IPS DF 6.9 (cell line): ENCODE data around the gene TIPIN.
A peak's percentile ranks its signal among the peaks of the same experiment; 100 is the strongest.
"Not testable (repeated sequence)": the region's sequence is repeated elsewhere in the genome, so short reads cannot be mapped to it uniquely, and the experiment has no call there.

ENCODE experiments used
- DNase-seq: peaks from one replicate; pipeline ENCODE4 v3.0.0-alpha.2; 2013; ENCODE audit warnings: low read depth, low spot score
- H3K27ac ChIP-seq: one replicate; pipeline ENCODE4 v1.5.1; 2013; ENCODE audit warnings: low read length, control low read depth
- H3K27me3 ChIP-seq: 2 replicates; pipeline ENCODE4 v1.6.1; 2013; ENCODE audit warnings: mild to moderate bottlenecking, low read length; ENCODE audit not compliant: control insufficient read depth, insufficient read depth
- H3K36me3 ChIP-seq: 2 replicates; pipeline ENCODE4 v1.6.1; 2013; ENCODE audit warnings: low read length; ENCODE audit not compliant: control insufficient read depth, insufficient read depth
- H3K4me1 ChIP-seq: 2 replicates; pipeline ENCODE4 v1.6.1; 2013; ENCODE audit warnings: low read length; ENCODE audit not compliant: control insufficient read depth, insufficient read depth
- H3K4me3 ChIP-seq: 2 replicates; pipeline ENCODE4 v1.5.1; 2013; ENCODE audit warnings: mild to moderate bottlenecking, low read length
- H3K9me3 ChIP-seq: 2 replicates; pipeline ENCODE4 v1.6.1; 2013; ENCODE audit warnings: low read length, inconsistent platforms; ENCODE audit not compliant: control insufficient read depth, insufficient read depth
- WGBS: extraction: QIAGEN DNeasy Blood & Tissue Kit; methylation state at CpG from one replicate; pipeline ENCODE4 v1.1.7; 2013; ENCODE audit warnings: mixed read lengths, missing lambda C conversion rate; ENCODE audit not compliant: insufficient read length, insufficient coverage; 5-methylcytosine and 5-hydroxymethylcytosine counted together

The TIPIN gene

DNA sequence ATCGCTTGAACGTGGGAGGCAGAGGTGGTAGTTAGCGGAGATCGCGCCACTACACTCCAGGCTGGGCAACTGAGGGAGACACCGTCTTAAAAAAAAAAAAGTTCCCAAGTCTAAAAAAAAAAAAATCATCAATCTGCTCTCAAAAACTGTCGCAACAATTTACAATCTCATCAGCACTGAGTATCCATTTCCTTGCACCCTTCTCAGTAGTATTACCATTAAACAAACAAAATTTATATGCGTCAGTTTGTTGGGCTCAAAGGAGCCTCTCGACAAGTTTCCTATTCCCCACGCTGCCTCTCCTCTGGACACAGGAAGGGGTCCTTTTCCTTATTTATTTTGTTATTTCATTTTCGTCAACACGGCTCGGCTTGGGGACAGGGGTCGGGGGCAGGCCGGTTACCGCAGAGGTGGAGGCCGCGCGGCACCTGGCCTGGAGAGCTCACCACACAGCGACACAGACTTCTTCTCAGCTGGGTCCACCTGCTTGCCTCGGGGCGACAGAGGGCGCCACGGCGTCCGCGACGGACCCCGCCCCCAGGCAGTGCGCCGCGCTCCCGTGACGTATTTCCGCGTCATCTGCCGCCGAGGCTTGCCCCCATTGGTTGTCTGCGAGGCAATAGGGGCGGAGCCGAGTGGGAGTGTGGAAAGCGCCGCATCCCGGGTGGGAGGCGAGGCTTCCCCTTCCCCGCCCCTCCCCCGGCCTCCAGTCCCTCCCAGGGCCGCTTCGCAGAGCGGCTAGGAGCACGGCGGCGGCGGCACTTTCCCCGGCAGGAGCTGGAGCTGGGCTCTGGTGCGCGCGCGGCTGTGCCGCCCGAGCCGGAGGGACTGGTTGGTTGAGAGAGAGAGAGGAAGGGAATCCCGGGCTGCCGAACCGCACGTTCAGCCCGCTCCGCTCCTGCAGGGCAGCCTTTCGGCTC is 30.0 kb upstream of the TIPIN start, which contains the start of gene MAP2K1:
TSS of gene MAP2K1 (plus strand) at position 709 of the 920 bp plus-strand sequence. CDS start 436 bp downstream, outside the sequence.
- no peaks in the 10 kb centered on the region for H3K27me3 ChIP-seq
- peak within 1 kb of the TSS; percentile 78 for H3K4me3 ChIP-seq
- DNase-seq: peak; percentile 86
- no peaks in the 10 kb centered on the region for H3K36me3 ChIP-seq
- no peak within 1 kb of the TSS for H3K27ac ChIP-seq
- no peaks in the 10 kb centered on the region for H3K4me1 ChIP-seq
- H3K9me3 ChIP-seq: no peaks in the 10 kb centered on the region
- WGBS: no CpG with 5 or more reads among the region's 69 CpGs

DNA sequence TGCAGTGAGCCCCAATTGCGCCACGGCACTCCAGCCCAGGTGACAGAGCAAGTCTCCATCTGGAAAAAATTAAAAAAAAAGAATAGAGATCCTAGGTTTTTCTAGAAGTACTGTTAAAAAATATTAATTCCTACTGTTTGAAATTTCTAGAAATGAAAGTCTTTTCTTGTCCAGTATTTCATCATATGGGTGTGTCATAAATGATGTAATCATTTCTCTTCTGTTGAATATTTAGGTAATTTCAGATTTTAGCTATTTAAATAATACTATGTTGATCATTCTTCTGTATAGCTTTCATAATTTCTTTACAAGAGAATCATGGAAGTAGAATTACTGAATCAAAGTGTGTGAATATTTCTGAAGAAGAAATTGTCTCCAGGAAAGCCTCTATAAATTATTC is 24.9 kb upstream of the TIPIN start:
- no CpG with 5 or more reads among the region's 2 CpGs for WGBS
- H3K4me1 ChIP-seq, H3K36me3 ChIP-seq, H3K9me3 ChIP-seq, H3K27ac ChIP-seq, DNase-seq, H3K27me3 ChIP-seq, H3K4me3 ChIP-seq: not testable (repeated sequence)

DNA sequence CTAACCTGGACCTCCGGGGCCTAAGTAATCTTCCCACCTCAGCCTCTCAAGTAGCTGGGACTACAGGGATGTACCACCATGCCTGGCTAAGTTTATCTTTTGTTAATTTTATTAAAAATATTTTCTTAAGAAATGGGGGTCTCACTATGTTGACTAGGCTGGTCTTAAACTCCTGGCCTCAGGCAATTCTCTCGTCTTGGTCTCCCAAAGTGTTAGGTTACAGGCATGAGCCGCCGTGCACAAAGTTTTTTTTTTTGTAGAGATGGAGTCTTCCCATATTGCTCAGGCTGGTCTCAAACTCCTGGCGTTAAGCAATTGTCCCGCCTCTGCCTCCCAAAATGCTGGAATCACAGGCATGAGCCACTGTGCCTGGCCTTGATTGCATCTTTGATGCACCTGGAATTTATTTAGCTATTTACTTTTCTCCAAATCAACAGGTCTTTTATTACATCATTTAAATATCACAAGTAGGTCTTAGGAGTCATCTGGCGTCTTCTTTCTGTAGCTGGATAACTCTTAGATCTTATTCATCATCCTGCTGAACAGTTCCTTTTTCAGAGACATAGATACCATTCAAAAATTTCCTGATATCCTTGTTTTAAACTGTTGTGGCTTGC is 22.4 kb upstream of the TIPIN start:
- Histone ChIP-seq H3K9me3 (no peaks in the 10 kb centered on the region), H3K27me3 (no peaks in the 10 kb centered on the region), H3K36me3 (no peaks in the 10 kb centered on the region), H3K27ac (no peak overlapping the region), H3K4me3 (no peak overlapping the region), H3K4me1 (no peaks in the 10 kb centered on the region)
- DNase-seq: no peak
- no CpG with 5 or more reads among the region's 7 CpGs for WGBS

DNA sequence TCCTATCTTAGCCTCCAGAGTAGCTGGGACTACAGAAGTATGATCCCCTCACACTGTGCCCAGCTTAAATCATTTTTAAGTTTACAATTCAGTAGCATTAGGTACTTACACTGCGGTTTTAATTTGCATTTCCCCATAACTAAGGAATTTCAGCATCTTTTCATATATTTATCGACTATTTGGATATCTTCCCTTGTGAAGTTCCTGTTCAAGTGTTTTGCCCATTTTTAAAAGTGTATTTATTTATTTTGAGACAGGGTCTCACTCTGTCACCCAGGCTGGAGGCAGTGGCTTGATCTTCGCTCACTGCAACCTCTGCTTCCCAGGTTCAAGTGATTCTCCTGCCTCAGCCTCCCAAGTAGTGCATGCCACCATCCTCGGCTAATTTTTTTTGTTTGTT is 17.7 kb upstream of the TIPIN start:
- no peaks in the 10 kb centered on the region for H3K27me3 ChIP-seq
- H3K4me1 ChIP-seq: peaks cover 3% of the 10 kb centered on the region; the same call in 1 of the 2 replicates
- no peaks in the 10 kb centered on the region for H3K9me3 ChIP-seq
- no peaks in the 10 kb centered on the region for H3K36me3 ChIP-seq
- H3K27ac ChIP-seq: no peak overlapping the region
- no peak overlapping the region for H3K4me3 ChIP-seq
- no peak for DNase-seq
- no CpG with 5 or more reads among the region's 4 CpGs for WGBS

DNA sequence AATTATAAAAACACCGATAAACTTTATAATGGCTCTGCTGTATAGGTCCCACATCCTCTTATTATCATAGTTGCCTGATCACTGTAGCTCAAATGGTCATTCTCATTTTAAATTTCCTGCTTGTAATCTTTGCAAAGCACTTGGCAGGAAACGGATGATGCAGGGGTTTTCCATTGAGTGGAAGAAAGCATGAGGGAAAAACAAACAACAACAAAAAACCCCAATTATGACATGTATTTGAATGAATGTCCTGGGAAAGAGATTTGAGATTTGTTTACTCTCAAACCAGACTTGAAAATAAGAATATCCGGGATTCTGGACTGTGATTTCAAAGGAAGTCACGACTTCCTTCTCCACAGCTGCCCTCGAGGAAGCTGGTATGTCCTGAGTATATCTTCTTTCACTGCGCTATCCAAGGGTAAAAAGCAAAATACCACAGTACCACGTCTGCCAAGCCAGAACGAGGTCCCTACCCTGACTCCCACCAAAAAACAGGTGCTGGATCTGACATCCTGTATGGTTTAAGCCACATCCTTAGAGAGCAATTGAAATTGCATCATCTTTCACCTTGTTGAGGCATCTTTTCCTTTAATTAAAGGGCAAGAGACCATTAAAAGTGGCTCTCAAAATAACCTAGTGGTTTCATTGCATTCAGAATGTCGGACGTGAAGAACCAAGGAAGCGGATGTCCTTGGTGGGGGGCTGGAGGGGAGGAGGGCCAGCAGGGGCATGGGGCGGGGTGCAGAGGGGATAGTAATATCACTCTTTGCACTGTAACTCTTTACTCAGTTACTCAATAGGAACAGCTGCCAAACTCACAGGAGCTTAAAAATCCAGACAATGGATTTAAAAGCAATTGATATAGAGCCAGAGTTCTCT is 13.5 kb upstream of the TIPIN start:
- Histone ChIP-seq H3K9me3 (no peaks in the 10 kb centered on the region), H3K36me3 (no peaks in the 10 kb centered on the region), H3K4me1 (peaks cover 3% of the 10 kb centered on the region; the same call in 1 of the 2 replicates), H3K4me3 (no peak overlapping the region), H3K27ac (no peak overlapping the region), H3K27me3 (no peaks in the 10 kb centered on the region)
- no peak for DNase-seq
- no CpG with 5 or more reads among the region's 12 CpGs for WGBS

DNA sequence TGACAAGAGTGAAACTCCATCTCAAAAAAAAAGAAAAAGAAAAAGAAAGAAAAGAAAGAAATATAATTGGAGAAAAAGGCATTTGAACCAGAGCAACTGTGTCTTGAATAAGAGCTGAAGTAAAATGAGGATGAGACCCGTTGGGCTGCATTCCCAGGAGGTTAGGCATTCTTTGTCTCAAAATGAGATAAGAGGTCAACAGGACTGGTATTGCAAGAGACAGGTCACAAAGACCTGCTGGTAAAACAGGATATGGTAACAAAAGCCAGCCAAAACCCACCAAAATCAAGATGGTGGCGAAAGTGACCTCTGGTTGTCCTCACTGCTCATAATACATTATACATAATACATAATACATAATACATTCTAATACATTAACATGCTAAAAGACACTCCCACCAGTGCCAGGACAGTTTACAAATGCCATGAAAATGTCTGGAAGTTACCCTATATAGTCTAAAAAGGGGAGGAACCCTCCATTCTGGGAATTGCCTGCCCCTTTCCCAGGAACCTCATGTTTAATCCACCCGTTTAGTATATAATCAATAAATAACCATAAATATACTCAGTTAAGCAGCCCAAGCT is 8.6 kb upstream of the TIPIN start:
- H3K36me3 ChIP-seq: no peaks in the 10 kb centered on the region
- H3K4me1 ChIP-seq: peaks cover 3% of the 10 kb centered on the region; the same call in 1 of the 2 replicates
- DNase-seq: no peak
- no peak overlapping the region for H3K27ac ChIP-seq
- no peaks in the 10 kb centered on the region for H3K27me3 ChIP-seq
- WGBS: no CpG with 5 or more reads among the region's 3 CpGs
- no peak overlapping the region for H3K4me3 ChIP-seq
- H3K9me3 ChIP-seq: no peaks in the 10 kb centered on the region

DNA sequence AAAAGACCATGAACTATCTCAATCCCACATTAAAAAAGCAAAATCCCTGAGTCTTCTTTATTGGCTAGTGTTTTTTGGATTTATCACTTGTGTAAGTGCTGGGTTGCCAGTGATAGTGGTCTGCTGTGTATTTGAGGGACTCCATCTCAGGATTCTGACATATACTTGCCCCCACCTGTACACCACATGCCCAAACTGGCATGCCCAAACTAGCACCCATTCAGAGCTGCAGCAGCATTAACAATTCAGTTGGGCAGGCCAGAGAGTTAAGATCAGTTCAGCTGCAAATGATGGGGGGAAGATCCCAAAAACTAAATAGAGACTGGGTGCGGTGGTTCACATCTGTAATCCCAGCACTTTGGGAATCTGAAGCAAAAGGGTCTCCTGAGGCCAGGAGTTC is 6.3 kb upstream of the TIPIN start:
- H3K9me3 ChIP-seq: no peaks in the 10 kb centered on the region
- no peaks in the 10 kb centered on the region for H3K36me3 ChIP-seq
- DNase-seq: no peak
- H3K27ac ChIP-seq: no peak overlapping the region
- peaks cover 1% of the 10 kb centered on the region; the same call in 1 of the 2 replicates for H3K4me1 ChIP-seq
- WGBS: no CpG with 5 or more reads among the region's 1 CpG
- no peaks in the 10 kb centered on the region for H3K27me3 ChIP-seq
- no peak overlapping the region for H3K4me3 ChIP-seq

DNA sequence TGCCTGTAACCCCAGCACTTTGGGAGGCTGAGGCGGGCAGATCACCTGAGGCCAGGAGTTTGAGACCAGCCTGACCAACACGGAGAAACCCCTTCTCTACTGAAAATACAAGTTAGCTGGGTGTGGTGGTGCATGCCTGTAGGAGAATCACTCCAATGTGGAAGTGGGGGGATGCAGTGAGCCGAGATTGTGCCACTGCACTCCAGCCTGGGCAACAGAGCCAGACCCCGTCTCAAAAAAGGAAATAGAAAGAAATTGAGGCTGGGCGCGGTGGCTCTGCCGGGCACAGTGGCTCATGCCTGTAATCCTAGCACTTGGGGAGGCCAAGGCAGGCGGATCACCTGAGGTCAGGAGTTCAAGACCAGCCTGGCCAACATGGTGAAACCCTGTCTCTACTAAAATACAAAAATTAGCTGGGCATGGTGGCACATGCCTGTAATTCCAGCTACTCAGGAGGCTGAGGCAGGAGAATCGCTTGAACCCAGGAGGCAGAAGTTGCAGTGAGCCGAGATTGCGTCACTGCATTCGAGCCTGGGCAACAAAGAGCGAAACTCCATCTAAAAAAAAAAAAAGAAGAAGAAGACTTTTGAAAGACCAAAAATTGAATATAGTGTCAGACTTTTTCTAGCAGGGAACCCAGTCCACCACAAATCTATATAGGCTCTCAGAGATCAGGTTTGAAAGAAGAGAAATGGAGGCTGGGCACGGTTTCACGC is 5.4 kb upstream of the TIPIN start:
- no CpG with 5 or more reads among the region's 15 CpGs for WGBS
- not testable (repeated sequence) for H3K27ac ChIP-seq, H3K36me3 ChIP-seq, H3K27me3 ChIP-seq, H3K4me1 ChIP-seq, DNase-seq, H3K9me3 ChIP-seq, H3K4me3 ChIP-seq

DNA sequence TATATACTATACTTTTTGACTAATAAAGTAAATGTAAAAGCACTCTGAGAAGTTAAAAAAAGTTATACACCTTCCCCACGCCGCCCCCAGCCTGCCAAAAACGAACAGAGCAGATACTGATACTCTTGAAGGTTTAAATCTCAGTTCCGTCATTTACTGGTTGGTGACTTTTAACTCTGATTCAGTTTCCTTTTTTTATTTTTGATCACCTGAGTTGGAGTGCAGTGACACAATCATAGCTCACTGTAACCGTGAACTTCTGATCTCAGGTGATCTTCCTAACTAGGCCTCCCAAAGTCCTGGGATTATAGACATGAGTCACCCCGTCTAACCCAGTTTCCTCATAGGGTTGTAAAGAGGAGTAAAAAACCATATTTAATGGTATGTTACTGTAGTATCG is 3.3 kb upstream of the TIPIN start:
- Histone ChIP-seq H3K36me3 (no peaks in the 10 kb centered on the region), H3K9me3 (no peaks in the 10 kb centered on the region), H3K27me3 (no peaks in the 10 kb centered on the region), H3K4me3 (no peak overlapping the region), H3K27ac (no peak overlapping the region), H3K4me1 (no peaks in the 10 kb centered on the region)
- WGBS: no CpG with 5 or more reads among the region's 7 CpGs
- DNase-seq: no peak
